ENCODE measurements around the gene CFAP299.

DNA sequence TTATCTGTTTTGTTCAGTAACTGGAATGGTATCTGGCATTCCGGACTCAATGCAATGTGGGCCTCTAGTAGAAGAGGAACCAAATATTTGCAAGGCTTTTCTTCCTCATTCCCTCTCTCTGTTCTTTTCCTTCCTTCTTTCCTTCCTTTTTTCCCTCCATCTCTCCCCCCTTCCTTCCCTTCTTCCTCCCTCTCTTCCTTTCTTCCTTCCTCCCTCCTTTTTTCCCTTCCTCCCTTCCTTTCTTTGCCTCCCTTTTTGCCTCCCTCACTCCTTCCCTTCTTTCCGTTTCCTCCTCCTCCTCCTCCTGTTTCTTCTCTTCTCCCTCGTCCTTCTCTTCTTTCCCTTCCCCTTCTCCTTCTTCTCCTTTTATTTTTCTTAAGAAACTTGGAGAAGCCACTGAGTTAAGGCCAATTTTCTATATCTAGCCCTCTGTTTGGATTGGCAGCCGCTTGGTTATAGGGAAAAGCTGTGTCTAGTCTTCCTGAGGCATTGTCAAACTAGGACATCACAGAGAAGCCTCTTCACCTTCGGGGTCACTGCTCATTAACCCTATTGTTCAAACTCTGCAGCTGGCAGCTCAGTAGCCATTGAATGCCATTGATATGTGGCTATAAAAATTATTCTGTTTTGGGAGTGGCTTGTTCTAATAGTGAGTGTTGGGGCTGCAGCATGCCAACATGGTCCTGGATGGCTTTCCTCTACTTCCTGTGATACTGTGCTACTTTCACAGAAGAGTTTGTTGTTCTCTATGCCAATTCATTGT is 95.9 kb downstream of the CFAP299 start:
- TF ChIP-seq POLR2A (IDR thresholded peaks at IDR 0.05; ENCODE audit: low read depth) (no peak), POLR2AphosphoS5 (IDR thresholded peaks at IDR 0.05) (no peak), EP300 (IDR thresholded peaks at IDR 0.05) (no peak)
- TF ChIP-seq, protein P1, sequence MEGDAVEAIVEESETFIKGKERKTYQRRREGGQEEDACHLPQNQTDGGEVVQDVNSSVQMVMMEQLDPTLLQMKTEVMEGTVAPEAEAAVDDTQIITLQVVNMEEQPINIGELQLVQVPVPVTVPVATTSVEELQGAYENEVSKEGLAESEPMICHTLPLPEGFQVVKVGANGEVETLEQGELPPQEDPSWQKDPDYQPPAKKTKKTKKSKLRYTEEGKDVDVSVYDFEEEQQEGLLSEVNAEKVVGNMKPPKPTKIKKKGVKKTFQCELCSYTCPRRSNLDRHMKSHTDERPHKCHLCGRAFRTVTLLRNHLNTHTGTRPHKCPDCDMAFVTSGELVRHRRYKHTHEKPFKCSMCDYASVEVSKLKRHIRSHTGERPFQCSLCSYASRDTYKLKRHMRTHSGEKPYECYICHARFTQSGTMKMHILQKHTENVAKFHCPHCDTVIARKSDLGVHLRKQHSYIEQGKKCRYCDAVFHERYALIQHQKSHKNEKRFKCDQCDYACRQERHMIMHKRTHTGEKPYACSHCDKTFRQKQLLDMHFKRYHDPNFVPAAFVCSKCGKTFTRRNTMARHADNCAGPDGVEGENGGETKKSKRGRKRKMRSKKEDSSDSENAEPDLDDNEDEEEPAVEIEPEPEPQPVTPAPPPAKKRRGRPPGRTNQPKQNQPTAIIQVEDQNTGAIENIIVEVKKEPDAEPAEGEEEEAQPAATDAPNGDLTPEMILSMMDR (IDR thresholded peaks at IDR 0.05), result no peak

Data from esophagus muscularis mucosa (tissue), 4 donors.